Heart right ventricle (tissue), 16 donors: ENCODE measurements around the gene ERCC6L2. TPM values are rescaled to one million over a fixed set of nuclear protein-coding genes. Genes with fewer than 3 reads are reported as not detected.

Source experiments
- ATAC-seq, 8 donors: fragments of 200-7000 bp; cut with Tn5 transposase; one replicate each; pipeline ENCODE4 v1.9.1; 2020; ENCODE audit warnings: mild to moderate bottlenecking in 8 of 8, moderate library complexity in 8 of 8, moderate number of reproducible peaks in 1 of 8
- DNase-seq, 2 donors: peaks; one replicate each; pipeline ENCODE4 v3.0.0-alpha.2; 2020
- H3K27ac ChIP-seq, 10 donors: fragments of 200-600 bp; sonication (generic) in 2 of 10; one replicate each; pipeline versions ENCODE4 v1.5.0 to v1.8.0; 2020 to 2022; ENCODE audit warnings: mild to moderate bottlenecking in 3 of 10
- H3K27me3 ChIP-seq, 7 donors: fragments of 200-600 bp; one replicate each; pipeline ENCODE4 v1.8.0; 2021 to 2022; ENCODE audit warnings: mild to moderate bottlenecking in 2 of 7
- H3K36me3 ChIP-seq, 9 donors: fragments of 200-600 bp; sonication (generic) in 1 of 9; one replicate each; pipeline versions ENCODE4 v1.5.0 to v1.8.0; 2020 to 2022; ENCODE audit warnings: mild to moderate bottlenecking in 2 of 9
- H3K4me1 ChIP-seq, 9 donors: fragments of 200-600 bp; sonication (generic) in 1 of 9; one replicate each; pipeline versions ENCODE4 v1.5.0 to v1.8.0; 2020 to 2022; ENCODE audit warnings: mild to moderate bottlenecking in 4 of 9
- H3K4me3 ChIP-seq, 10 donors: fragments of 200-600 bp; sonication (generic) in 2 of 10; one replicate each; pipeline versions ENCODE4 v1.5.0 to v1.8.0; 2020 to 2022; ENCODE audit warnings: mild to moderate bottlenecking in 7 of 10, moderate library complexity in 2 of 10
- H3K9me3 ChIP-seq, 11 donors: fragments of 200-600 bp in 10 of 11; sonication (generic) in 2 of 11; one replicate each; pipeline versions ENCODE4 v1.5.0 to v1.8.0; 2013 to 2022; ENCODE audit warnings: mild to moderate bottlenecking in 2 of 11, control low read depth in 1 of 11, moderate library complexity in 1 of 11
- CTCF ChIP-seq, 9 donors: fragments of 200-600 bp; sonication (generic) in 2 of 9; IDR thresholded peaks; one replicate each; pipeline versions ENCODE4 v1.5.0 to v1.8.0; 2021 to 2022; ENCODE audit warnings: antibody characterized with exemption in 9 of 9, mild to moderate bottlenecking in 5 of 9, moderate library complexity in 1 of 9
- WGBS, 2 donors: extraction: QIAGEN DNeasy Blood & Tissue Kit; methylation state at CpG; one replicate each; pipeline ENCODE4 v1.1.7; 2013; ENCODE audit warnings: inconsistent platforms in 1 of 2; 5-methylcytosine and 5-hydroxymethylcytosine counted together
- intact Hi-C, 10 donors: fragments of 100-400 bp; cut with DNase I; formaldehyde crosslinking; loops; one replicate each; pipeline versions ENCODE4 v1.11.1 to v1.14.2; 2022
- polyA plus RNA-seq, 2 donors: library from polyadenylated mRNA; stranded (reverse); fragments of 200-250 nt; gene quantifications; one replicate each; pipeline ENCODE4 v1.2.3, GENCODE V29; 2013
- total RNA-seq, 10 donors: library from RNA; stranded (reverse); fragmentation: NEBNext Ultra II Directional in 3 of 10; extraction: Animal tissue kit (Norgen Biotek cat#: 25700) in 3 of 10; gene quantifications; one replicate each; pipeline versions ENCODE4 v1.2.1 to v1.2.4, GENCODE V29; 2021 to 2023
- donor health status: Arrhythmogenic right ventricular cardiomyopathy.
- donor health status: ischemic (EF 13 %, LVEDD 7.1; RV severe dilation, severe dysfunction).
- donor health status: healthy with polysubstance abuse.
- donor health status: DM: no; HTN: yes; CAD: no.
- donor health status: DM: no; HTN: no; CAD: no.
- donor health status: ischemic (EF 25% LVEDD 6.9; RV normal size, moderate dysfunction).
- donor health status: ischemic (EF 25% LVEDD 5.7; RV mildly dilated, moderate dysfunction).
- donor health status: healthy.
- donor health status: DM: yes; HTN: yes; CAD: no.
- donor health status: Ischemic cardiomyopathy.
- donor health status: ischemic (EF 35%, LVEDD 5.7; RV mildly dilated, moderate dysfunction).
- donor health status: nonischemic (EF 11% LVEDD 7.7; RV severe dilation, severe dysfunction).
- donor health status: DM: yes; HTN: yes; CAD: no.
- donor health status: PGD.
- donor health status: ischemic (EF 29% LVEDD 5.4; RV normal size, mild dysfunction).
- donor health status: nonischemic (EF 23%, LVEDD 6.1; RV moderate dilation, normal function).

Gene ERCC6L2
- total and polyA plus RNA-seq, 12 donors = 4.6 to 37.5 (median 26.4) TPM

DNA sequence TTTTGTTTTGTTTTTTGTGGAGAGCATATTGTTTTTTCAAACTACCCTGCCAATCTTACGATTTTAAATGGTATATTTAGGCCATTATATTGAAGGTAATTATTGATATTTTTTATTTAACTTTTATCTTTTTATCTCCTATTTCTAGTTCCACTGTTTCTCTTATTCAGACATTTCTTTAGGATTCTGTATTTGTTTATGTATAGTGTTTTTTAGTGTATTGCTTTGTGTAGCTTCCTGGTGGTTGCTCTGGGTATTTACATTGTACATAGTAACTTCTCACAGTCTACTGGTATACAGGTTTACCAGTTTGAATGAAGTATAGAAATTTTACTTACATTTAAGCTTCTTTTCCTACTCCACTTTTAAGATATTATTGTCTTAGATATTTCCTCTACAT lies 63.2 kb downstream of the ERCC6L2 start:
- ATAC-seq (no peak), DNase-seq (no peak)

GRCh38 chr9:95939472-95939871 lies 64.0 kb downstream of the ERCC6L2 start:
- no peaks in the 10 kb centered on the region for H3K27me3 ChIP-seq
- DNase-seq = no peak
- 95 to 98% methylated on average over 1 of the region's 1 CpG for WGBS, 2 donors
- intact Hi-C loops = no loop called here
- no peak for ATAC-seq
- H3K4me3 ChIP-seq = no peak overlapping the region
- no peak for TF ChIP-seq CTCF (IDR thresholded peaks at IDR 0.05)
- H3K4me1 ChIP-seq = no peaks in the 10 kb centered on the region
- H3K27ac ChIP-seq = no peak overlapping the region
- H3K36me3 ChIP-seq = peaks cover 0 to 100% (median 28%) of the 10 kb centered on the region in 9 donors
- H3K9me3 ChIP-seq = peaks cover 0 to 35% (median 4%) of the 10 kb centered on the region in 11 donors

More for the DNA sequence above, 63.2 kb downstream of the ERCC6L2 start:
- intact Hi-C loops = no loop called here
- Histone ChIP-seq H3K4me1 (no peaks in the 10 kb centered on the region), H3K27ac (no peak overlapping the region), H3K9me3 (peaks cover 0 to 35% (median 4%) of the 10 kb centered on the region in 11 donors), H3K4me3 (no peak overlapping the region), H3K36me3 (peaks cover 0 to 100% (median 30%) of the 10 kb centered on the region in 9 donors), H3K27me3 (no peaks in the 10 kb centered on the region)
- no peak for TF ChIP-seq CTCF (IDR thresholded peaks at IDR 0.05)
- WGBS, 2 donors = 99 to 100% methylated on average over 1 of the region's 1 CpG

DNA sequence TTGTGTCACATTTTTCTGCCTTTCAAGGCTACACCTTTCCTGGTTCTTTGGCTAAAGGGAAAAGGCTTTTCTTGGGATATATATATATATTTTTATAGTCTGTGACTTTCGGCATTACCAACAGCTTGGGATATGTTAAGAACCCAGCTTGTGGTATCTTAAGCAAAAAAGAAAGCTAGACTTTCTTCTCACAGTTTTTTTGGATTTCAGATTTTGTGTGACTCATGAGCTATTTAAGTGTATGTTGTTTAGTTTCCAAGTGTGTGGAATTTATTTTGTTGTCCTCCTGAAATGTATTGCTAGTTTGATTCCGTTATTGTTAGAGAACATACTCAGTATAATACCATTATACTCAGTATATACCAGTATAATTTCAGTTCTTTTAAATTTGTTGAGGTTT lies 64.8 kb downstream of the ERCC6L2 start:
- DNase-seq = no peak
- Histone ChIP-seq H3K9me3 (peaks cover 0 to 35% (median 4%) of the 10 kb centered on the region in 11 donors), H3K36me3 (peaks cover 0 to 100% (median 28%) of the 10 kb centered on the region in 9 donors), H3K4me1 (no peaks in the 10 kb centered on the region), H3K27me3 (no peaks in the 10 kb centered on the region), H3K4me3 (no peak overlapping the region), H3K27ac (no peak overlapping the region)
- no peak for TF ChIP-seq CTCF (IDR thresholded peaks at IDR 0.05)
- ATAC-seq = no peak
- 97 to 100% methylated on average over 2 of the region's 2 CpGs for WGBS, 2 donors
- intact Hi-C loops = no loop called here

GRCh38 chr9:95942016-95942415 lies 66.5 kb downstream of the ERCC6L2 start:
- DNase-seq (no peak), ATAC-seq (no peak)
- 97 to 99% methylated on average over 4 of the region's 4 CpGs for WGBS, 2 donors
- no peaks in the 10 kb centered on the region for H3K4me1 ChIP-seq
- intact Hi-C loops = no loop called here
- no peak for TF ChIP-seq CTCF (IDR thresholded peaks at IDR 0.05)
- H3K36me3 ChIP-seq = peaks cover 0 to 100% (median 33%) of the 10 kb centered on the region in 9 donors
- H3K27ac ChIP-seq = no peak overlapping the region
- H3K9me3 ChIP-seq = peaks cover 0 to 29% (median 7%) of the 10 kb centered on the region in 11 donors
- H3K4me3 ChIP-seq = no peak overlapping the region
- H3K27me3 ChIP-seq = no peaks in the 10 kb centered on the region
